Measurements from ENCODE around the gene NUTF2.

Gene NUTF2

GRCh38 chr16:67843343-67843765, 3.4 kb upstream of the NUTF2 start:
- no peak for DNase-seq (ENCODE audit: low read depth)
- TF ChIP-seq CTCF (IDR thresholded peaks at IDR 0.05; ENCODE audit: low read depth, low read length, missing control alignments): no peak
- peak overlapping the region; percentile 85 for H3K4me3 ChIP-seq (ENCODE audit: low read depth, low read length)
- in situ Hi-C loops (cut with HindIII; ENCODE audit: low sequenced_read_pairs): no loop called here

GRCh38 chr16:67844497-67844896, 2.2 kb upstream of the NUTF2 start:
- DNase-seq (ENCODE audit: low read depth): no peak
- no peak overlapping the region for H3K4me3 ChIP-seq (ENCODE audit: low read depth, low read length)
- no peak for TF ChIP-seq CTCF (IDR thresholded peaks at IDR 0.05; ENCODE audit: low read depth, low read length, missing control alignments)
- in situ Hi-C loops (cut with HindIII; ENCODE audit: low sequenced_read_pairs): no loop called here

GRCh38 chr16:67845291-67846062, 1.3 kb upstream of the NUTF2 start:
- no peak for DNase-seq (ENCODE audit: low read depth)
- in situ Hi-C loops (cut with HindIII; ENCODE audit: low sequenced_read_pairs): no loop called here
- no peak for TF ChIP-seq CTCF (IDR thresholded peaks at IDR 0.05; ENCODE audit: low read depth, low read length, missing control alignments)
- H3K4me3 ChIP-seq (ENCODE audit: low read depth, low read length): peak overlapping the region; percentile 97

- TF ChIP-seq CTCF (IDR thresholded peaks at IDR 0.05; ENCODE audit: low read depth, low read length, missing control alignments): no peak
- in situ Hi-C loops (cut with HindIII; ENCODE audit: low sequenced_read_pairs): no loop called here
- peak overlapping the region; percentile 97 for H3K4me3 ChIP-seq (ENCODE audit: low read depth, low read length)
- DNase-seq (ENCODE audit: low read depth): no peak
These were observed 742 bp upstream of the NUTF2 start for GRCh38 chr16:67846063-67846319.

GRCh38 chr16:67847064-67847861, 530 bp downstream of the NUTF2 start, which contains the start of gene CENPT:
CENPT (minus strand) TSS chr16:67847693; CDS start chr16:67833859, 13,834 bp downstream.
- DNase-seq (ENCODE audit: low read depth): no peak
- in situ Hi-C loops (cut with HindIII; ENCODE audit: low sequenced_read_pairs): no loop called here
- TF ChIP-seq CTCF (IDR thresholded peaks at IDR 0.05; ENCODE audit: low read depth, low read length, missing control alignments): no peak
- H3K4me3 ChIP-seq (ENCODE audit: low read depth, low read length): peak within 1 kb of the TSS; percentile 97

- DNase-seq (ENCODE audit: low read depth): no peak
- H3K4me3 ChIP-seq (ENCODE audit: low read depth, low read length): peak overlapping the region; percentile 97
- in situ Hi-C loops (cut with HindIII; ENCODE audit: low sequenced_read_pairs): no loop called here
- TF ChIP-seq CTCF (IDR thresholded peaks at IDR 0.05; ENCODE audit: low read depth, low read length, missing control alignments): no peak
These were observed 1.4 kb downstream of the NUTF2 start for GRCh38 chr16:67848118-67848517.
